DOHH2 (cell line): Measurements from ENCODE around the gene FCRL2.

Source experiments
- H3F3A ChIP-seq: fragments of 200-600 bp; sonication (generic), shearing (Covaris generic); 2 replicates; pipeline ENCODE4 v1.6.0; 2016; ENCODE audit warnings: antibody characterized with exemption, mild to moderate bottlenecking; ENCODE audit not compliant: control insufficient read depth, insufficient read depth
- H3K27ac ChIP-seq: fragments of 200-600 bp; sonication (generic); 2 replicates; pipeline ENCODE4 v1.5.1; 2014; ENCODE audit warnings: low read depth, mild to moderate bottlenecking, low read length, moderate library complexity
- H3K27me3 ChIP-seq: fragments of 200-600 bp; sonication (generic); 2 replicates; pipeline ENCODE4 v1.6.1; 2014; ENCODE audit warnings: mild to moderate bottlenecking, low read length, mixed read lengths; ENCODE audit not compliant: control insufficient read depth
- H3K36me3 ChIP-seq: fragments of 200-600 bp; sonication (generic); 2 replicates; pipeline ENCODE4 v1.6.1; 2014; ENCODE audit warnings: mild to moderate bottlenecking, low read length, moderate library complexity, mixed read lengths; ENCODE audit not compliant: control insufficient read depth
- H3K4me1 ChIP-seq: fragments of 200-600 bp; sonication (generic); 2 replicates; pipeline ENCODE4 v1.6.1; 2014; ENCODE audit warnings: mild to moderate bottlenecking, low read length, mixed read lengths; ENCODE audit not compliant: control insufficient read depth
- H3K4me2 ChIP-seq: fragments of 200-600 bp; sonication (generic); 2 replicates; pipeline ENCODE4 v1.6.0; 2014; ENCODE audit warnings: mild to moderate bottlenecking, low read length, moderate library complexity
- H3K4me3 ChIP-seq: fragments of 200-600 bp; sonication (generic); 2 replicates; pipeline ENCODE4 v1.5.1; 2014; ENCODE audit warnings: mild to moderate bottlenecking, low read length, mixed read lengths
- H3K79me2 ChIP-seq: fragments of 200-600 bp; sonication (generic); 2 replicates; pipeline ENCODE4 v1.6.1; 2014; ENCODE audit warnings: mild to moderate bottlenecking, low read length, mixed read lengths; ENCODE audit not compliant: control insufficient read depth
- H3K9me2 ChIP-seq: fragments of 200-600 bp; sonication (generic); replicated peaks from 2 replicates; pipeline ENCODE4 v1.6.1; 2014; ENCODE audit warnings: mild to moderate bottlenecking, low read length, mixed read lengths; ENCODE audit not compliant: control insufficient read depth
- H3K9me3 ChIP-seq: fragments of 200-600 bp; sonication (generic); 2 replicates; pipeline ENCODE4 v1.6.1; 2014; ENCODE audit warnings: antibody characterized with exemption, low read length, mixed read lengths; ENCODE audit not compliant: control insufficient read depth, insufficient read depth
- H4K20me1 ChIP-seq: fragments of 200-600 bp; sonication (generic); 2 replicates; pipeline ENCODE4 v1.6.0; 2014; ENCODE audit warnings: low read depth, mild to moderate bottlenecking, antibody characterized with exemption, low read length, moderate library complexity; ENCODE audit not compliant: control insufficient read depth, insufficient read depth
- CTCF ChIP-seq: fragments of 200-600 bp; sonication (generic); IDR thresholded peaks from one replicate; pipeline ENCODE4 v1.5.1; 2014; ENCODE audit warnings: antibody characterized with exemption, mild to moderate bottlenecking, low read depth, low read length; ENCODE audit not compliant: poor library complexity, severe bottlenecking
- EZH2phosphoT487 ChIP-seq: fragments of 200-600 bp; sonication (generic); IDR thresholded peaks from 2 replicates; pipeline ENCODE4 v1.6.1; 2017; ENCODE audit warnings: borderline replicate concordance, mild to moderate bottlenecking, antibody characterized with exemption, low read length, moderate library complexity, mixed read lengths

Gene FCRL2

DNA sequence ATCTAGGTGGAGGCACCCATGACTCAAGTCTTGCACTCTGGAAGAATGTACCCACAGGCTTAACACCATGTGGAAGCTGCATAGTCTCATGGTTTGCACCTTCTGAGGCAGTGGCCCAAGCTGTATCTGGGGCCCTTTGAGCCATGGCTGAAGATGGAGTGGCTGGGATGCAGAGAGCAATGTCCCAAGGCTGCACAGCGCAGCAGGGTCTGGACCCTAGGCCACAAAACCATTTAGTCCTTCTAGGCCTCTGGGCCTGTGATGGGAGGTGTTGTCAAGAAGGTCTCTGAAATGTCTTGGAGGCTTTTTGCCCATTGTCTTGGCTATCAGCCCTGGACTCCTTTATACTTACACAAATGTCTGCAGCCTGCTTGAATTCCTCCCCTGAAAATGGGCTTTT lies 54.9 kb downstream of the FCRL2 start:
- H3K27me3 ChIP-seq: no peaks in the 10 kb centered on the region
- no peaks in the 10 kb centered on the region for H3K79me2 ChIP-seq
- H3K4me2 ChIP-seq: no peak overlapping the region
- no peak overlapping the region for H3K27ac ChIP-seq
- H3F3A ChIP-seq: peaks cover 25% of the 10 kb centered on the region
- H3K9me2 ChIP-seq: no peaks in the 10 kb centered on the region
- H4K20me1 ChIP-seq: no peaks in the 10 kb centered on the region
- H3K36me3 ChIP-seq: peaks cover 12% of the 10 kb centered on the region
- H3K4me3 ChIP-seq: no peak overlapping the region
- TF ChIP-seq CTCF (no peak), EZH2phosphoT487 (no peak)
- peaks cover 40% of the 10 kb centered on the region for H3K4me1 ChIP-seq
- peaks cover 34% of the 10 kb centered on the region for H3K9me3 ChIP-seq

GRCh38 chr1:157715736-157716135 lies 61.2 kb downstream of the FCRL2 start:
- TF ChIP-seq CTCF: no peak
- TF ChIP-seq EZH2phosphoT487: no peak
- H4K20me1 ChIP-seq: no peaks in the 10 kb centered on the region
- H3K9me3 ChIP-seq: peaks cover 6% of the 10 kb centered on the region
- H3K27ac ChIP-seq: no peak overlapping the region
- no peak overlapping the region for H3K4me2 ChIP-seq
- H3F3A ChIP-seq: peaks cover 8% of the 10 kb centered on the region; the same call in 1 of the 2 replicates
- H3K79me2 ChIP-seq: no peaks in the 10 kb centered on the region
- no peaks in the 10 kb centered on the region for H3K36me3 ChIP-seq
- no peak overlapping the region for H3K4me3 ChIP-seq
- H3K4me1 ChIP-seq: peaks cover 12% of the 10 kb centered on the region
- no peaks in the 10 kb centered on the region for H3K9me2 ChIP-seq
- H3K27me3 ChIP-seq: no peaks in the 10 kb centered on the region

GRCh38 chr1:157711802-157712201 lies 65.1 kb downstream of the FCRL2 start:
- H3K4me1 ChIP-seq: peaks cover 51% of the 10 kb centered on the region
- no peaks in the 10 kb centered on the region for H3K79me2 ChIP-seq
- no peaks in the 10 kb centered on the region for H3K36me3 ChIP-seq
- H3K4me3 ChIP-seq: no peak overlapping the region
- no peaks in the 10 kb centered on the region for H4K20me1 ChIP-seq
- no peaks in the 10 kb centered on the region for H3K9me3 ChIP-seq
- H3K9me2 ChIP-seq: no peaks in the 10 kb centered on the region
- TF ChIP-seq EZH2phosphoT487 (no peak), CTCF (no peak)
- H3F3A ChIP-seq: peaks cover 13% of the 10 kb centered on the region; the same call in 1 of the 2 replicates
- H3K27ac ChIP-seq: no peak overlapping the region
- 0 out of 2 replicates have a peak overlapping the region, but pooled peaks have one; percentile 8 for H3K4me2 ChIP-seq
- H3K27me3 ChIP-seq: no peaks in the 10 kb centered on the region
